Effector memory CD8-positive, alpha-beta T cell (primary cell): ENCODE data around the gene FCMR.
A peak's percentile ranks its signal among the peaks of the same experiment; 100 is the strongest.
"Not testable (repeated sequence)": the region's sequence is repeated elsewhere in the genome, so short reads cannot be mapped to it uniquely, and the experiment has no call there.

ENCODE experiments used
- ATAC-seq: fragments of 150-1000 bp; cut with Tn5 transposase; replicated peaks from 2 replicates; pipeline ENCODE4 v1.10.0; 2021; ENCODE audit warnings: mild to moderate bottlenecking, moderate library complexity
- DNase-seq, 3 experiments: peaks; one replicate each; pipeline ENCODE4 v3.0.0; 2021
- H3K27ac Mint-ChIP-seq, 2 donors: one replicate each; pipeline ENCODE4 v1.8.0; 2022; ENCODE audit warnings: mild to moderate bottlenecking in 2 of 2, mixed read lengths in 2 of 2, moderate library complexity in 2 of 2
- H3K27me3 Mint-ChIP-seq, 2 donors: one replicate each; pipeline ENCODE4 v1.8.0; 2022; ENCODE audit warnings: mixed read lengths in 2 of 2
- H3K36me3 Mint-ChIP-seq: one replicate; pipeline ENCODE4 v1.8.0; 2022; ENCODE audit warnings: mild to moderate bottlenecking, moderate library complexity, mixed read lengths; ENCODE audit not compliant: insufficient read depth
- H3K4me1 Mint-ChIP-seq, 2 donors: one replicate each; pipeline ENCODE4 v1.8.0; 2022; ENCODE audit warnings: low read depth in 2 of 2, mixed read lengths in 2 of 2
- H3K4me3 Mint-ChIP-seq, 2 donors: one replicate each; pipeline ENCODE4 v1.8.0; 2022; ENCODE audit warnings: mild to moderate bottlenecking in 2 of 2, mixed read lengths in 2 of 2, moderate library complexity in 2 of 2
- H3K9me3 Mint-ChIP-seq, 2 donors: one replicate each; pipeline ENCODE4 v1.8.0; 2022; ENCODE audit warnings: mixed read lengths in 2 of 2

Gene FCMR

DNA sequence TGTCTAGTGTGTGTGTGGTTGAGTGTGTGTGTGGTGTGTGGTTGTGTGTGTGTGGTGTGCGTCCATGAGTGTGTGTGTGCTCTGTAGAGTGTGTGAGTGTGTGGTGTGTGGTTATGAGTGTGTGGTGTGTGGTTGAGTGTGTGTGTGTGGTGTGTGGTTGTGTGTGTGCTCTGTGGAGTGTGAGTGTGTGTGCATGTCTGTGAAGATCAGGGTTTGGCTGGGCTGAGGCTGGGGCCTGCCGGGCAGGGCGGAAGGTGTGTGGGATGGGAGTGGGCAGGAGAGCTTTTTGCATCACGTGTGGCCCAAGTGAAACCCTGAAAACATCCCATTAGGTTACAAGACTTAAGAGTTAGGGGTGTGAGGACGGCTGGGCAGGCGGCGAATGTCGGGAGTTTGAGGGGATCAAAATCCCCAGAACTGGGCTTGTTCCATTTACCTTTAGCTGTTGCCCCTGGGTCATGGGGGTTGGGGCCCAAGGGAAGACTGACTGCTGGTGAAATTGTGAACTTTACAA, 2.9 kb upstream of the FCMR start:
- no peaks in the 10 kb centered on the region for H3K27me3 Mint-ChIP-seq

DNA sequence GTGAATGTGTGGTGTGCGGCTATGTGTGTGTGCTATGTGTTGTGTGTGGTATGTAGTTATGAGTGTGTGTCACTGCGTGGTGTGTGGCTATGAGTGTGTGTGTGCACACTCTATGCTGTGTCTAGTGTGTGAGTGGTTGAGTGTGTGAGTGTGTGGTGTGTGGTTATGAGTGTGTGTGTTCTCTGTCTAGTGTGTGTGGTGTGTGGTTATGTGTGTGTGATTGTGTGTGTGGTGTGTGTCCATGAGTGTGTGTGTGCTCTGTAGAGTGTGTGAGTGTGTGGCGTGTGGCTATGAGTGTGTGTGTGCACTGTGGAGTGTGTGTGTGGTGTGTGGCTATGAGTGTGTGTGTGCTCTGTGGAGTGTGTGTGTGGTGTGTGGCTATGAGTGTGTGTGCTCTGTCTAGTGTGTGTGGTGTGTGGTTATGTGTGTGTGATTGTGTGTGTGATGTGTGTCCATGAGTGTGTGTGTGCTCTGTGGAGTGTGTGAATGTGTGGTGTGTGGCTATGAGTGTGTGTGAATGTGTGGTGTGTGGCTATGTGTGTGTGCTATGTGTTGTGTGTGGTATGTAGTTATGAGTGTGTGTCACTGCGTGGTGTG, 2.3 kb upstream of the FCMR start:
- not testable (repeated sequence) for H3K36me3 Mint-ChIP-seq, H3K27me3 Mint-ChIP-seq, H3K4me3 Mint-ChIP-seq, DNase-seq, H3K27ac Mint-ChIP-seq, ATAC-seq, H3K9me3 Mint-ChIP-seq
- H3K4me1 Mint-ChIP-seq = peaks cover 13 to 15% of the 10 kb centered on the region in 2 donors

More for the DNA sequence above, 2.9 kb upstream of the FCMR start:
- ATAC-seq (peak; percentile 2), DNase-seq (no peak)
- Mint-ChIP-seq H3K36me3 (no peaks in the 10 kb centered on the region), H3K27ac (no peak overlapping the region), H3K9me3 (no peaks in the 10 kb centered on the region), H3K4me1 (peaks cover 15% of the 10 kb centered on the region in 2 donors), H3K4me3 (no peak overlapping the region)

DNA sequence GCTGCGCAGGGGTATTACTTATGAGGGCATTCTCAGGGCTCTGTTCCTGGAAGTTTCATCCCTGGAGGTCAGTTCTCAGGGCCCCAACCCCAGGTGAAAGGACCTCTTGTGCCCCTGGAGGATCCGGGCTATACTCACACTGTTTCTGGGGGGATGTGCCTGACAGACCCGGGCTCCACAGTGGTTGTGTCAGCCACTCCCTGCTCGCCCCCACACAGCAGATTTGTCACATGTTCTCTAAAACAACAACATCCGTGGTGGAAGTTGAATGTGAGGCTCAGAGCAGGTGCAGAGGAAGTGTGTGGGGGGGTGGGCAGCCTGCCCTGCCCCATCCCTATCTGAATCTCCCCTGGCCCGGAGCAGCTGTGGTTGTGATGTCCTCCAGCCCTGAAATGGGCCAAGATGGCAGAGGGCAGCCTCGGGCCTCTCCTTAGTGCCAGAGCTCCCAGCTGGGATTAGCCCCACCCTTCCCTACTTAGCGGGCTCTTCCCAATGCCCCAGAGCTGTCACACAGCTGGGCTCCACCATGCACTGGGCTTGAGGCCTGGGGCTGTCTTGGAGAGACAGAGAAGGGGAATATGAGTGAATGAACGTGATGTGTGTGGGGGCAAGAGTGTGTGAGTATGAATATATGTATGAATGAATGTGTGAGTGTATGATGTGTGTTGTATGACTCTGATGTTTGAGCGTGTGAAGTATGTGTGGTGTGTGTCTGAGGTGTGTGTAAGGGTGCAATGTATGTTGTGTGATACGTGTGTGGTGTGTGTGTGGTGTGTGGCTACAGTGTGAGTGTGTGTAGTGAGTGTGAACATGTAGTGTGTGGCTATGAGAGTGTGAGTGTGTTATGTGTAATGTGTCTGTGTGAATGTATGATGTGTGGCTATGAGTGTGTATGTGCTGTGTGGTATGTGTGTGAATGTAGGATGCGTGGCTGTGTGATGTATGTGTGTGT, 1.5 kb upstream of the FCMR start:
- DNase-seq (peak; percentile 61 to 67 (median 65)), ATAC-seq (peak; percentile 70)
- no peak overlapping the region for H3K4me3 Mint-ChIP-seq
- no peaks in the 10 kb centered on the region for H3K27me3 Mint-ChIP-seq
- H3K9me3 Mint-ChIP-seq = no peaks in the 10 kb centered on the region
- peaks cover 19% of the 10 kb centered on the region in 2 donors for H3K4me1 Mint-ChIP-seq
- peaks cover 5% of the 10 kb centered on the region for H3K36me3 Mint-ChIP-seq
- no peak overlapping the region for H3K27ac Mint-ChIP-seq

DNA sequence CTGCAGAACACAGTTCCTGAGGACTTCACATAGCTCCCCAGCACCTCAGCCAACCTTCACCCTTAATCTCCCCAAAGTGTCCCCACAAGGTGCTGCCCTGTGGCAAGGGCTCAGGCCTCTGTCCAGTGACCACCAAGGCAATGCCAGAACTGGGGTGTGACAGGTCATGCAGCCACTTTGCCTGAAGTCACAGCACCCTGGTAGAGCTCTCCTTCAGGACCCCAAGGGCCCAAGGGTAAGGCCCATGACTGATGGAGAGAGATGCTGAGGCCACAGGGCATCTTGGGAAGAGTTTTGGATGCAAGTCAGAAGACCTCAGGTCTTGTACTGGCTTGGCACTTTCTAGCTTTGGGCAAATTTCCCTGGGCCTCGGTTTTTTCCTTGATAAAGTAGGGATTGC, 783 bp upstream of the FCMR start:
- ATAC-seq (no peak), DNase-seq (no peak)
- H3K4me1 Mint-ChIP-seq = peaks cover 25 to 27% of the 10 kb centered on the region in 2 donors
- no peaks in the 10 kb centered on the region for H3K9me3 Mint-ChIP-seq
- H3K27ac Mint-ChIP-seq = no peak overlapping the region
- peaks cover 12% of the 10 kb centered on the region for H3K36me3 Mint-ChIP-seq
- H3K4me3 Mint-ChIP-seq = no peak overlapping the region
- no peaks in the 10 kb centered on the region for H3K27me3 Mint-ChIP-seq

DNA sequence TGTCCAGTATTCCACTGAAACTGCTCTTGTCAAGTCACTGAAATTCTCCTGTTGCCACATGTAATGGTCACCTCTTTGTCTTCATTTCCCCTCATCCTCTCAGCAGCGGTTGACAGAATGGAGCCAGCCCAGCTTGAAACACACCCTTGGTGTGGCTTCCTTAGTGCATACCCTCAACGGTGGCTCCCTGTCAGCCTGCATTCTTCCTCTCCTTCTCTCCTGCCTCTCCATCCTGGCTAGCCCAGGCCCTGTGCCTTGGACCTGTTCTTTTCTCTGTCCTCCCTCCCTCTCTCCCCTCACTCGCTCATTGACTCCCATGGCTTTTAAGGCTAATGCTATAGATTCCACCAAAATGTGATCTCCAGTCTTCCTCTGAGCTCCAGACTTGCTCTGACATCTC, 3.7 kb downstream of the FCMR start:
- no peaks in the 10 kb centered on the region for H3K27me3 Mint-ChIP-seq
- no peaks in the 10 kb centered on the region for H3K9me3 Mint-ChIP-seq
- ATAC-seq (no peak), DNase-seq (no peak)
- H3K4me1 Mint-ChIP-seq = peaks cover 67 to 70% of the 10 kb centered on the region in 2 donors
- peak overlapping the region in 1 of 2 donors; percentile 71 for H3K27ac Mint-ChIP-seq
- H3K4me3 Mint-ChIP-seq = no peak overlapping the region
- H3K36me3 Mint-ChIP-seq = peaks cover 46% of the 10 kb centered on the region

DNA sequence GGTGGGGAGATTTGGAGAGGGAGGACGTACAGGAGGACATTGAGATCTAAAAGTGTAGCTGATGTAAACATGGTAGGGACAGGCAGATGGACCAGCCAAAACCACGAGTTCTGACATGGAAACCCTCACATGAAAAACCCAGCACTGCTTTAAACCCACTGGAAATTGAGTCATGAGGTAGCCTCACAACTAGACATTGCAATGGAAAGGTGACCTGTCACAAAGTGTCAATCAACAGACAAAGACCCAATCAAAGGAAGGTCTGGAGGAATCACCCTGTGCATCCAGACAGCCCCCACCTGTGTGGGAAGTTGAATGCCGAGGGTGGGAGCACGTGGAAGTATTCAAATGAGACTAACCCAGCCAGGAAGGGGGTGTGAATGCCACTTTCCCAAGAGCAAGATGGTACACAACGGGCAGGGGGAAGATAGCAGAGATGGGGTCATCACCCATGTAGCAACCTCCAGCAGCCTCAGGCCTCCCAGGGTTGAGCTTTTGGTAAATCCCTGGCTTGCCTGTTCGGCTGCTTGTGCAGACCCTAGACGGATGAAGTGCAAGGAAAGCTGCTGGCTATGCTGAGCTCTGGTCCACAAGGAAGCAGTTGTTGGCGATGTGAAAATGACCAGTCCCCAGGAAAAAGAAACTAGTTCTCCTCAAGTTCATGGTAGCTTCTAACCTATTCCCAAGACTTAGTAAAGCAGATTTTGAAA, 5.6 kb downstream of the FCMR start:
- Mint-ChIP-seq H3K27me3 (no peaks in the 10 kb centered on the region), H3K4me3 (no peak overlapping the region), H3K27ac (peak overlapping the region in 1 of 2 donors; percentile 71), H3K4me1 (peaks cover 81 to 88% of the 10 kb centered on the region in 2 donors), H3K9me3 (no peaks in the 10 kb centered on the region), H3K36me3 (peaks cover 62% of the 10 kb centered on the region)
- DNase-seq (no peak), ATAC-seq (no peak)

DNA sequence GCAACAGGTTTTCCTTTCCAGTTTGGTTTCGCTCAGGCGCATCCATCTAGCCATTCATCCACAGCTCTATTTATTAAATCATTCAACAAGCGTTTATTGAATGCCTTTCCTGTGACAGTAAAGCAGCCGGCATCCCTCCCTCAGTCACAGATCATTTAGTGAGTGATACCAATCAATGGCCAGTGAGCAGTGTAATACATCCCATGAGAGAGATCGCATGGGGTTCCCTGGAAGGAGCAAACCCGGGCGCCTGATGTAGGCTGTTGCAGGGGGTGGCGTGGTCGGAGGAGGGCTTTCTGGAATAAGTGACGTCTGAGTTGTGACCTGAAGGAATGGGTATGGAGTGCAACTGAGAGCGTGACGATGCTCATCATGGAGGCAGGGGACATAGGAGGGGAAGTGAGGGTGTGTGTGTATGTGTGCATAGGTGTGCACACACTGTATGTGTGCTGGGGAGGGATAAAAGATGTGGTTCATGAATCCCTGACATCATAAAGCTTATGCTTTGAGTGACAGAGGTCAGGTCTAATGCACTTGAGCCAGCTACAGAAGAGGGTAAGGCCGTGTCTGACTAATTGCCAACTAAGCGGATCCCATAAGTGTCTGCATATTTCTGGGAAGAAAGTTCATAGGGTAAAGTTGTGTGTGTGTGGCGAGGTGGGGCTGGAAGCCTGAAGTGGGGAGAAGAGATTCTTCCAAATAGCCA, 6.6 kb downstream of the FCMR start:
- Mint-ChIP-seq H3K27ac (peak overlapping the region in 1 of 2 donors; percentile 71), H3K4me3 (no peak overlapping the region), H3K36me3 (peaks cover 71% of the 10 kb centered on the region), H3K4me1 (peaks cover 80 to 88% of the 10 kb centered on the region in 2 donors), H3K27me3 (no peaks in the 10 kb centered on the region), H3K9me3 (no peaks in the 10 kb centered on the region)
- ATAC-seq (no peak), DNase-seq (no peak)

DNA sequence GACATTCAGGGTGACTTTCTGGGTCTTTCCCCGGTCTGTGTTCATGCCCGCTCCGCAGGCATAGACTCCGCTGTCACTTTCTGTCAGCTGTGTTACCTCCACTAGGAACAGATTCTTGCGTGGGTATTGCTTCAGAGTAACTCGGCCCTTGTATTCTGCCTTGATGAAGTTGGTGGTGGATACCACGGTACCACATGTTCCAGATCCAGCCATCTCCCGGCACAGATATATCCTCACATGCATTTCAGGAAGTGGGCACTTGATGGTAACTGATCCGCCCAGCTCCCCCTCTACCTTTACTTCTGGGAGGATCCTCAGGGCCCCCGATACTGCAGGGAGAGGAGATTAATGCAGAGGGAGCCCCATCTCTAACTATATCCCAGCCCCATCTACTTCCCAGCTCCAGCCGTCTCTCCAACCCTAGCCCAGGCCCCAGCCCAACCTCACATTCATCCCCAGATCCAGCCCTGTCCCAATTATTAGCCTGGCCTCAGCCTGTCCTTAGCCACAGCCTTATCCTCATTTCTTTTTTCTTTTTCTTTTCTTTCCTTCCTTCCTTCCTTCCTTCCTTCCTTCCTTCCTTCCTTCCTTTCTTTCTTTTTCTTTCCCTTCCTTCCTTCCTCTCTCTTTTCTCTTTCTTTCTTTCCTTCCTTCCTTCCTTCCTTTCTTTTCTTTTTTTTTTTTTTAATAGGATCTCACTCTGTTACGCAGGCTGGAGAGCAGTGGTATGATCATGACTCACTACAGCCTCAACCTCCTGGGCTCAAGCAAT, 7.8 kb downstream of the FCMR start:
- H3K27me3 Mint-ChIP-seq = no peaks in the 10 kb centered on the region
- H3K27ac Mint-ChIP-seq = peak overlapping the region in 1 of 2 donors; percentile 71
- peaks cover 78 to 85% of the 10 kb centered on the region in 2 donors for H3K4me1 Mint-ChIP-seq
- H3K4me3 Mint-ChIP-seq = no peak overlapping the region
- H3K36me3 Mint-ChIP-seq = peaks cover 71% of the 10 kb centered on the region
- DNase-seq (no peak), ATAC-seq (no peak)
- no peaks in the 10 kb centered on the region for H3K9me3 Mint-ChIP-seq

DNA sequence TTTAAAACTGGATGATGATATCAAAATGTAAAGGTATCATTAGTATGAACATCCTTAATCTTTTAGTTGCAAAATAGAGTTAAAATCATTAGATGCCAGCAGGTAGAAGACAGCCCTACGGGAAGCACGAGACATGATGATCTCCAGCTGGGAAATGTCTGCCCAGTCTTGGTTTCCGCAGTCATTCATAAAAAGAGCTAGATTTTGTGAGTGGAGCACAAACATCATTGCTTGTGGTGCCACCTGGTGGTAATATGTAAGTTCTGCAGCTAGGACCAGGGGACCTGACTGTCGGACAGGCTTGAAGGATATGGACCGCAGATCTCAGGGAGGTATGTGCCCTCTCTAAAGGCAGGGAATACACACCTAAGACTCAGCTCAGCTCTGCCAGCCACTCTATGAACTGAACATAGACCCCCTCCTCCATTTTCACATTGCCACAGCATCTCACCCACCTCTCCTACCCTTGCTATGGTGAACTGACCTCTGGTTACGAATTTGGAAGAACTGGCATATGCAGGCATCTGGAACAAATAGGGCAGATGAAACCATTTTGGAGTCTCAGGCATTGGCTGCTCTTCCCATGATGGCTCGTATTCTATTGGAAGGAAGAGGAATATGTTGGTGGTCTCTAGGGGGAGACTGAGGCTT, 9.2 kb downstream of the FCMR start:
- Mint-ChIP-seq H3K36me3 (peaks cover 67% of the 10 kb centered on the region), H3K4me3 (peak overlapping the region; percentile 30 to 50), H3K4me1 (peaks cover 78 to 84% of the 10 kb centered on the region in 2 donors), H3K9me3 (no peaks in the 10 kb centered on the region), H3K27ac (peak overlapping the region in 1 of 2 donors; percentile 71), H3K27me3 (no peaks in the 10 kb centered on the region)
- ATAC-seq = peak; percentile 64
- peak; percentile 56 to 65 (median 61) for DNase-seq

DNA sequence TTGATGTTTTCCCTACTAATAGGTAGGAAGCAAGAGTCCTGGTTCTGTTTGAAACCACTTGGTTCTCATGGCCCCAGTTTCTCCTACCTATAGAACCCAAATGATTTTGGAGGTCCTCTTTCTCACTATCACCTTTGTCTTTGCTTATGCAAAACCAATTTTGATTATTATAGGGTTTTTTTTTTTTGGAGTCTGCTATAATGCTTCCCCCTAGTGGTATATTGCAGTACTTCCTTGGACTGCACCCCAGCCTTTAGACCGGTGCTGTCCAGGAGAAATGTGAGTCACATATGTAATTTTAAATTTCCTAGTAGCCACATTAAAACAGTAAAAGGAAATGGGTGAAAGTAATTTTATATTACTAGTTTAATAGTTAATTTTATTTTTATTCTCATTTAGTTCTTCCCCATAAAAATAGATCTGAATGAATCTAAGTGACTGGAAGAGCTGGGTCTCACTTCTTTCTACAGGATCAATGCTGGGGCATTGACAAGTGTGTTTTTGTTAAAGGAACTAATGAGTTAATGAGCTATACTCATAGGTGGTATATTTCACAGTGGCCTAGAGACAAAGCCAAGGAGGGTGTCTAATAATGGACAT, 10.6 kb downstream of the FCMR start:
- Mint-ChIP-seq H3K4me3 (no peak overlapping the region), H3K27ac (peak overlapping the region; percentile 71 to 74), H3K27me3 (no peaks in the 10 kb centered on the region), H3K9me3 (no peaks in the 10 kb centered on the region), H3K36me3 (peaks cover 61% of the 10 kb centered on the region), H3K4me1 (peaks cover 67 to 76% of the 10 kb centered on the region in 2 donors)
- DNase-seq (peak in 1 of 3 experiments; percentile 29), ATAC-seq (peak; percentile 50)

DNA sequence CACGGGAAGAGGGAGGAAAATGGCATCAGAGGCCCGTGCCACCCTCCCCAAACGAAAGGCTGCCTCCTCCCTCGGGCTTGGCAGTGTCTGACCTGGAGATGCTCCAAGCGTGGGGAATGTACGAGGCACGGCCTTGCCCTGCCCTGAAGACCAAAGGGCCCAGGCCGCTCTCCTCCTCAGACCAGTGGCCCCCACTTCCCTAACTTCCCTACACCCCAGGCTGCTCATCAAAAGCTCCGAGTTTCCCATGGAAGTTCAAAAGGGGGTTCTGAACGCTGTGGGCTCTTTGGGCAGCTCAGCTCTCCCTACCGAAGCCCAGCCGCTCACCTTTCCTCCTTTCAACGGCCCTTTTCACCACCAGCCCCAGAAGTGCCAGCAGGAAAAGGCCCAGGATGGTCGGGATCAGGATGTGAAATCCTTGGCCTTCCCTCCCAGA, 11.8 kb downstream of the FCMR start:
- Mint-ChIP-seq H3K4me3 (peak overlapping the region; percentile 34 to 43), H3K9me3 (no peaks in the 10 kb centered on the region), H3K27me3 (no peaks in the 10 kb centered on the region), H3K4me1 (peaks cover 65 to 76% of the 10 kb centered on the region in 2 donors), H3K27ac (peak overlapping the region in 1 of 2 donors; percentile 74), H3K36me3 (peaks cover 60% of the 10 kb centered on the region)
- DNase-seq (no peak), ATAC-seq (no peak)
